Immature natural killer cell (primary cell): Measurements from ENCODE around the gene RNF113A. TPM values are rescaled to one million over a fixed set of nuclear protein-coding genes. Genes with fewer than 3 reads are reported as not detected.

Experiments
- polyA plus RNA-seq, 3 donors: library from polyadenylated mRNA; unstranded; fragments of 300-500 nt; fragmentation: Illumina TruSeq; gene quantifications; one replicate each; pipeline ENCODE4 v1.2.3, GENCODE V29; 2021

The RNF113A gene
- polyA plus RNA-seq, 3 donors from 2014 or later, result 69.9 to 83.8 (median 72.7) TPM

Other genes starting within 250 kb of the RNF113A start
- 100 to 1,000 TPM; 104 to 244 (median 139) TPM for gene SEPTIN6, start 178.6 kb downstream of the RNF113A start, polyA plus RNA-seq
- under 1 TPM in 2 of 3 donors, not detected in 1; 0.33 to 0.69 TPM for gene SOWAHD, start 113.1 kb downstream of the RNF113A start, polyA plus RNA-seq
- gene RPL39, start 80.1 kb downstream of the RNF113A start, polyA plus RNA-seq, result 1,000 to 10,000 TPM; 1,116 to 2,496 (median 1,471) TPM
- gene UPF3B, start 18.8 kb downstream of the RNF113A start, polyA plus RNA-seq, result 10 to 100 TPM in 1 of 3 donors, 1 to 10 TPM in 2; 2.2 to 13.9 (median 5.9) TPM
- 100 to 1,000 TPM; 274 to 448 (median 365) TPM for gene NDUFA1, start 99 bp upstream of the RNF113A start, polyA plus RNA-seq
- not detected for gene AKAP14, start 24.2 kb upstream of the RNF113A start, polyA plus RNA-seq
- gene NKAP, start 72.0 kb upstream of the RNF113A start, polyA plus RNA-seq, result 1 to 10 TPM; 1.3 to 4.7 (median 1.8) TPM
- not detected for gene RHOXF2B, start 206.0 kb upstream of the RNF113A start, polyA plus RNA-seq
- gene RHOXF1, start 244.2 kb upstream of the RNF113A start, polyA plus RNA-seq, result not detected